GM12878 (cell line): ENCODE results near the gene COL1A2. TPM values are rescaled to one million over a fixed set of nuclear protein-coding genes. Genes with fewer than 3 reads are reported as not detected.

ENCODE experiments used
- ATAC-seq: fragments of 200-7000 bp; cut with Tn5 transposase; 3 replicates; pipeline ENCODE4 v1.9.1; 2020; ENCODE audit warnings: mild to moderate bottlenecking, moderate library complexity
- BruUV-seq: library from RNA; stranded (reverse); fragments of 400-500 nt; replicated peaks from 2 replicates; lab custom pipeline; 2021; lab: Mats Ljungman, UMichigan
- CTCF ChIA-PET: fragments of 300-600 bp; sonication (Branson Sonifier 250); formaldehyde crosslinking; extraction: SDS; loops from one replicate; lab custom pipeline; 2021; ENCODE audit warnings: inconsistent platforms; lab: Yijun Ruan, JAX
- POLR2A ChIA-PET: fragments of 350-600 bp; formaldehyde crosslinking; extraction: SDS; loops from one replicate; lab custom pipeline; 2021; ENCODE audit warnings: inconsistent platforms; lab: Charles Lee
- RAD21 ChIA-PET: fragments of 300-600 bp; sonication (Branson Sonifier 250); formaldehyde crosslinking; loops from one replicate; lab custom pipeline; 2023; ENCODE audit warnings: antibody characterized with exemption; ENCODE audit not compliant: unreplicated experiment; lab: Charles Lee
- SMC1A ChIA-PET: fragments of 300-600 bp; sonication (Branson Sonifier 250); formaldehyde crosslinking; loops from one replicate; lab custom pipeline; 2023; ENCODE audit not compliant: unreplicated experiment, uncharacterized antibody; lab: Charles Lee
- DNase-seq: peaks from one replicate; pipeline ENCODE4 v3.0.0-alpha.2; 2011; ENCODE audit warnings: low read depth, low spot score
- FAIRE-seq: peaks from 3 replicates; lab custom pipeline; 2011; peaks lifted over from hg19 to GRCh38; lab: Jason Lieb, UNC
- H2AFZ ChIP-seq: 2 replicates; pipeline ENCODE4 v1.6.0; 2011; ENCODE audit warnings: low read depth, low read length, control low read depth; ENCODE audit not compliant: control insufficient read depth
- H3K27ac ChIP-seq: 2 replicates; pipeline ENCODE4 v1.5.1; 2011; ENCODE audit warnings: control low read depth; ENCODE audit not compliant: control insufficient read depth, insufficient read depth
- H3K27me3 ChIP-seq, 2 experiments: replicated peaks in 1 of 2; 2 replicates each; pipeline versions ENCODE4 v1.6.0 to v1.6.1; 2011; ENCODE audit warnings: low read length in 1 of 2; ENCODE audit not compliant: control insufficient read depth in 2 of 2, insufficient read depth in 2 of 2
- H3K36me3 ChIP-seq, 2 experiments: 2 replicates each; pipeline ENCODE4 v1.5.1; 2011; ENCODE audit warnings: low read length in 1 of 2; ENCODE audit not compliant: control insufficient read depth in 2 of 2, insufficient read depth in 2 of 2
- H3K4me1 ChIP-seq: 2 replicates; pipeline ENCODE4 v1.6.1; 2011; ENCODE audit warnings: mild to moderate bottlenecking, low read length, moderate library complexity, mixed read lengths; ENCODE audit not compliant: control insufficient read depth, insufficient read depth
- H3K4me2 ChIP-seq: 2 replicates; pipeline ENCODE4 v1.6.0; 2011; ENCODE audit warnings: control low read depth; ENCODE audit not compliant: control insufficient read depth, insufficient read depth
- H3K4me3 ChIP-seq: fragments of 200-600 bp; sonication (generic); 2 replicates; pipeline ENCODE4 v1.5.1; 2016
- H3K79me2 ChIP-seq: 2 replicates; pipeline ENCODE4 v1.6.0; 2011; ENCODE audit warnings: low read length; ENCODE audit not compliant: control insufficient read depth, insufficient read depth
- H3K9ac ChIP-seq: 2 replicates; pipeline ENCODE4 v1.8.0; 2011; ENCODE audit warnings: low read length, control low read depth, mixed read lengths; ENCODE audit not compliant: control insufficient read depth, insufficient read depth
- H3K9me3 ChIP-seq: replicated peaks from 3 replicates; pipeline ENCODE4 v1.5.1; 2011; ENCODE audit warnings: mild to moderate bottlenecking, low read length; ENCODE audit not compliant: control insufficient read depth, insufficient read depth
- H4K20me1 ChIP-seq: 2 replicates; pipeline ENCODE4 v1.6.0; 2011; ENCODE audit not compliant: control insufficient read depth, insufficient read depth
- ATF7 ChIP-seq: fragments of 450-650 bp; IDR thresholded peaks from 2 replicates; pipeline ENCODE4 v1.6.1; 2016; ENCODE audit warnings: low read depth, mild to moderate bottlenecking
- HDAC2 ChIP-seq: fragments of 200-600 bp; sonication (generic); IDR thresholded peaks from 2 replicates; pipeline ENCODE4 v1.6.1; 2017
- POU2F2 ChIP-seq: IDR thresholded peaks from 3 replicates; pipeline ENCODE4 v1.6.1; 2011; ENCODE audit warnings: low read depth, mild to moderate bottlenecking, low read length, borderline replicate concordance
- SREBF2 ChIP-seq: IDR thresholded peaks from 2 replicates; pipeline ENCODE4 v1.6.1; 2012; ENCODE audit warnings: mild to moderate bottlenecking, low read length
- TCF3 ChIP-seq: IDR thresholded peaks from 2 replicates; pipeline ENCODE4 v1.6.1; 2012; ENCODE audit warnings: low read depth, mild to moderate bottlenecking, low read length, borderline replicate concordance; ENCODE audit not compliant: insufficient read depth
- WGBS: methylation state at CpG from one replicate; pipeline ENCODE4 v1.1.6; 2016; ENCODE audit warnings: low lambda C conversion rate; ENCODE audit not compliant: insufficient replicate concordance, insufficient coverage; ENCODE audit errors: missing lambda C conversion rate; 5-methylcytosine and 5-hydroxymethylcytosine counted together
- in situ Hi-C: fragments of 300-500 bp; cut with MboI; formaldehyde crosslinking; loops from 9 replicates; pipeline ENCODE4 v1.14.3; 2018; ENCODE audit warnings: mixed read lengths
- intact Hi-C: fragments of 100-400 bp; cut with micrococcal nuclease; formaldehyde crosslinking; loops from one replicate; pipeline ENCODE4 v1.14.2; 2022; ENCODE audit not compliant: unreplicated experiment
- polyA plus RNA-seq, 11 experiments: library from polyadenylated mRNA; depleted of rRNA in 4 of 11; unstranded in 6 of 11; stranded (reverse) in 5 of 11; fragments of >200 nt; fragmentation: Nextera tagmentation in 4 of 11; fragmentation: Illumina TruSeq in 1 of 11; extraction: Ambion mirVana in 4 of 11; extraction: Trizol in 1 of 11; gene quantifications; 1 replicate in 1 of 11; 2 replicates in 10 of 11; pipeline versions ENCODE4 v1.2.1 to v1.2.3, GENCODE V29; 2011 to 2016; ENCODE audit warnings: inconsistent platforms in 2 of 11, missing spikeins in 2 of 11, low read depth in 1 of 11
- total RNA-seq, 4 experiments: library from RNA; depleted of rRNA in 3 of 4; stranded (reverse); fragments of >200 nt in 3 of 4; fragmentation: Illumina TruSeq in 1 of 4; extraction: Trizol in 1 of 4; gene quantifications; 2 replicates each; pipeline versions ENCODE4 v1.2.1 to v1.2.3, GENCODE V29; 2013 to 2021
- TF ChIP-seq, protein P1 (sequence below): fragments of 450-650 bp; formaldehyde crosslinking; IDR thresholded peaks from 2 replicates; pipeline ENCODE4 v1.4.0; 2020; ENCODE audit warnings: mild to moderate bottlenecking, moderate library complexity

COL1A2 gene
- total and polyA plus RNA-seq, 10 of the 15 experiments (the other 5 are each of a cell fraction or from before 2014, with no cell fraction given), result 0.03 to 2.5 (median 0.76) TPM; not detected in 4

GRCh38 chr7:94400022-94400421, 5.3 kb downstream of the COL1A2 start (continued):
- TF ChIP-seq SREBF2 (no peak), TCF3 (no peak)
- TF ChIP-seq, protein P1, sequence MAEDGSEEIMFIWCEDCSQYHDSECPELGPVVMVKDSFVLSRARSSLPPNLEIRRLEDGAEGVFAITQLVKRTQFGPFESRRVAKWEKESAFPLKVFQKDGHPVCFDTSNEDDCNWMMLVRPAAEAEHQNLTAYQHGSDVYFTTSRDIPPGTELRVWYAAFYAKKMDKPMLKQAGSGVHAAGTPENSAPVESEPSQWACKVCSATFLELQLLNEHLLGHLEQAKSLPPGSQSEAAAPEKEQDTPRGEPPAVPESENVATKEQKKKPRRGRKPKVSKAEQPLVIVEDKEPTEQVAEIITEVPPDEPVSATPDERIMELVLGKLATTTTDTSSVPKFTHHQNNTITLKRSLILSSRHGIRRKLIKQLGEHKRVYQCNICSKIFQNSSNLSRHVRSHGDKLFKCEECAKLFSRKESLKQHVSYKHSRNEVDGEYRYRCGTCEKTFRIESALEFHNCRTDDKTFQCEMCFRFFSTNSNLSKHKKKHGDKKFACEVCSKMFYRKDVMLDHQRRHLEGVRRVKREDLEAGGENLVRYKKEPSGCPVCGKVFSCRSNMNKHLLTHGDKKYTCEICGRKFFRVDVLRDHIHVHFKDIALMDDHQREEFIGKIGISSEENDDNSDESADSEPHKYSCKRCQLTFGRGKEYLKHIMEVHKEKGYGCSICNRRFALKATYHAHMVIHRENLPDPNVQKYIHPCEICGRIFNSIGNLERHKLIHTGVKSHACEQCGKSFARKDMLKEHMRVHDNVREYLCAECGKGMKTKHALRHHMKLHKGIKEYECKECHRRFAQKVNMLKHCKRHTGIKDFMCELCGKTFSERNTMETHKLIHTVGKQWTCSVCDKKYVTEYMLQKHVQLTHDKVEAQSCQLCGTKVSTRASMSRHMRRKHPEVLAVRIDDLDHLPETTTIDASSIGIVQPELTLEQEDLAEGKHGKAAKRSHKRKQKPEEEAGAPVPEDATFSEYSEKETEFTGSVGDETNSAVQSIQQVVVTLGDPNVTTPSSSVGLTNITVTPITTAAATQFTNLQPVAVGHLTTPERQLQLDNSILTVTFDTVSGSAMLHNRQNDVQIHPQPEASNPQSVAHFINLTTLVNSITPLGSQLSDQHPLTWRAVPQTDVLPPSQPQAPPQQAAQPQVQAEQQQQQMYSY (CRISPR knock-in tag), result no peak
- TF ChIP-seq, all 136 proteins: peak for 0

DNA sequence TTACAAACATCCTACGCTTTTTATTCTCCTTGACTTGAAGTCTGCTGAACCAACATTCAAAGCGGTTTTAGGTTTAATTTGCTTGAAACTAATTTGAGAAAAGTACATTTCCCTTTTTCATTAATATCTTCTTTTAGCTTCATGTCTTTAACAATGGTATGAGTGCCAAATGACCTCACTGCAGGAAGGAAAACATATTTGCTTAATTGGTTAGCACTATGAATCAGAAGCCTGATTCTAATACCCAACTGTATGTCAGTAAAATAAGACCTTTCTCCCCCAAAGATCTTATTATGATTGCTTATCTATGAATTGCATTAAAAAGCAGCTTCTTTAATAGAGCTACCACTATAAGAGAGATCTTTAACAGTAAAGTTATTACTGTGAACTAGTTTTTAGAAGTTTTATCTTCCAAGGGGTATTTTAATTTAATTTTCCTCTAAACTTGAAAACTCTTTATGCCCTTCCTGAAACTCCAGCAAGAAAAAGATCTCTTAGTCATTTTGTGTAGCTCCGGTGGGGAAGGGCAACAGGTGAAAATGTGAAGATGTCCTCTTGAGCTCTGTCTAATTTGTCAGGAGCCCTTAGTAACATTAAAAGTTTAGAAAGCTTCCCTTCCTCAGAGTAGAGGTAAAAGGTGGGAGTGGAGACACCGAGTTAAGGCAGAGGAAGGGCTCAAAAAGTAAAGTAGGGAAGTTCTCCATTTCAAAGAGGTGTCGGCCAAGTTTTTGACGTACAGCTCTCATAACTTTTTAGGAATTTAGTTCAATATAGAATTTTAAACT, 6.1 kb downstream of the COL1A2 start:
- POLR2A ChIA-PET, result no interaction called here
- intact Hi-C loops, result no loop called here
- FAIRE-seq, result no peak

More for the DNA sequence above, 6.1 kb downstream of the COL1A2 start:
- no peak overlapping the region for H3K4me2 ChIP-seq
- H2AFZ ChIP-seq, result no peak overlapping the region
- H3K9ac ChIP-seq, result no peak overlapping the region
- DNase-seq (no peak), ATAC-seq (no peak)
- no peak overlapping the region for H3K27ac ChIP-seq
- in situ Hi-C loops, result no loop called here
- no TSS peak for BruUV-seq
- H3K4me3 ChIP-seq, result no peak overlapping the region
- RAD21 ChIA-PET, result no interaction called here
- no peaks in the 10 kb centered on the region for H3K36me3 ChIP-seq
- WGBS, result 20% methylated on average over 6 of the region's 6 CpGs
- no peaks in the 10 kb centered on the region for H4K20me1 ChIP-seq
- H3K79me2 ChIP-seq, result no peaks in the 10 kb centered on the region
- H3K9me3 ChIP-seq, result no peaks in the 10 kb centered on the region
- TF ChIP-seq POU2F2, result no peak
- no peak for TF ChIP-seq ATF7
- no peak for TF ChIP-seq HDAC2
- no peaks in the 10 kb centered on the region; a peak in 1 of 4 replicates for H3K27me3 ChIP-seq
- H3K4me1 ChIP-seq, result no peaks in the 10 kb centered on the region
- SMC1A ChIA-PET, result interaction anchor here (0.5 to 1.3 kb wide), 5 partner anchors 9 to 162 kb away, joined by 3 read pairs; no protein-coding TSS in a partner anchor
- CTCF ChIA-PET, result interaction anchor here (1.8 to 2.3 kb wide), 2 partner anchors 12 to 35 kb away, joined by 4 to 6 read pairs; no protein-coding TSS in a partner anchor
